ENCODE results near the gene DSE.

The DSE gene

GRCh38 chr6:116472706-116473105, 102.0 kb downstream of the DSE start:
- no peak for DNase-seq (ENCODE audit: low read depth, low spot score)

GRCh38 chr6:116475141-116475540, 104.4 kb downstream of the DSE start:
- DNase-seq (ENCODE audit: low read depth, low spot score): no peak

GRCh38 chr6:116476002-116476678, 105.4 kb downstream of the DSE start:
- DNase-seq (ENCODE audit: low read depth, low spot score): no peak

GRCh38 chr6:116482780-116483179, 112.0 kb downstream of the DSE start:
- no peak for DNase-seq (ENCODE audit: low read depth, low spot score)

GRCh38 chr6:116483616-116484015, 112.9 kb downstream of the DSE start:
- no peak for DNase-seq (ENCODE audit: low read depth, low spot score)

GRCh38 chr6:116485559-116486184, 114.9 kb downstream of the DSE start:
- DNase-seq (ENCODE audit: low read depth, low spot score): no peak

GRCh38 chr6:116491610-116492330, 121.0 kb downstream of the DSE start:
- no peak for DNase-seq (ENCODE audit: low read depth, low spot score)

- DNase-seq (ENCODE audit: low read depth, low spot score): no peak
Observed at GRCh38 chr6:116492331-116493067, 121.8 kb downstream of the DSE start.
